A549 (cell line): ENCODE measurements around the gene NPLOC4. TPM values are rescaled to one million over a fixed set of nuclear protein-coding genes. Genes with fewer than 3 reads are reported as not detected.

Experiments used
- ATAC-seq, 2 experiments: fragments of 200-7000 bp in 1 of 2; fragments of >200 bp in 1 of 2; cut with Nextera tagmentation in 1 of 2; cut with Tn5 transposase in 1 of 2; 3 replicates each; pipeline versions ENCODE4 v1.8.0 to v1.9.1; 2018 to 2020; ENCODE audit warnings: mild to moderate bottlenecking in 1 of 2, moderate library complexity in 1 of 2
- CTCF ChIA-PET: fragments of 300-600 bp; sonication (Branson Sonifier 250); formaldehyde crosslinking; extraction: SDS; loops from one replicate; lab custom pipeline; 2021; ENCODE audit warnings: antibody characterized with exemption, inconsistent platforms; lab: Yijun Ruan, JAX
- POLR2A ChIA-PET: fragments of 350-600 bp; formaldehyde crosslinking; extraction: SDS; loops from one replicate; lab custom pipeline; 2021; ENCODE audit warnings: antibody characterized with exemption, inconsistent platforms; lab: Yijun Ruan, JAX
- DNase-seq, 2 experiments: peaks; one replicate each; pipeline versions ENCODE4 v3.0.0 to v3.0.0-alpha.2; 2011 to 2016; ENCODE audit warnings: low read depth in 1 of 2, low spot score in 1 of 2
- FAIRE-seq: peaks from 2 replicates; lab custom pipeline; 2011; peaks lifted over from hg19 to GRCh38; lab: Jason Lieb, UNC
- H3K27ac ChIP-seq, 2 experiments: fragments of >200 bp; sonication (Bioruptor Twin); formaldehyde crosslinking; 3 replicates each; pipeline ENCODE4 v1.5.1; 2016 to 2017
- H3K4me1 ChIP-seq: fragments of >200 bp; sonication (Bioruptor Twin); formaldehyde crosslinking; 3 replicates; pipeline ENCODE4 v1.6.1; 2016
- H3K4me2 ChIP-seq: fragments of >200 bp; sonication (Bioruptor Twin); formaldehyde crosslinking; 3 replicates; pipeline ENCODE4 v1.6.1; 2016
- H3K4me3 ChIP-seq: fragments of >200 bp; sonication (Bioruptor Twin); formaldehyde crosslinking; 3 replicates; pipeline ENCODE4 v1.5.1; 2016
- H3K9me3 ChIP-seq: fragments of >200 bp; sonication (Bioruptor Twin); formaldehyde crosslinking; 3 replicates; pipeline ENCODE4 v1.6.1; 2016
- EHF ChIP-seq: fragments of 250-450 bp; sonication (Bioruptor Pico); IDR thresholded peaks from 2 replicates; pipeline ENCODE4 v1.5.0; 2020; ENCODE audit warnings: mild to moderate bottlenecking
- EHMT2 ChIP-seq: fragments of 200-600 bp; sonication (generic); IDR thresholded peaks from 2 replicates; pipeline ENCODE4 v1.6.1; 2016; ENCODE audit warnings: antibody characterized with exemption, low read depth, mild to moderate bottlenecking, moderate library complexity
- EP300 ChIP-seq, 2 experiments: fragments of >200 bp; sonication (Bioruptor Twin); formaldehyde crosslinking; IDR thresholded peaks; 2 replicates in 1 of 2; 3 replicates in 1 of 2; pipeline ENCODE4 v1.6.1; 2016 to 2017
- FOSB ChIP-seq: fragments of 250-450 bp; sonication (Bioruptor Pico); IDR thresholded peaks from 2 replicates; pipeline ENCODE4 v1.5.0; 2020; ENCODE audit warnings: mild to moderate bottlenecking, moderate library complexity
- GATA3 ChIP-seq: IDR thresholded peaks from 2 replicates; pipeline ENCODE4 v1.6.1; 2012; ENCODE audit warnings: borderline replicate concordance
- HOXA7 ChIP-seq: fragments of 250-450 bp; sonication (Bioruptor Pico); IDR thresholded peaks from 2 replicates; pipeline ENCODE4 v1.5.0; 2020; ENCODE audit warnings: mild to moderate bottlenecking, moderate library complexity
- HOXB13 ChIP-seq: fragments of 250-450 bp; sonication (Bioruptor Pico); IDR thresholded peaks from 2 replicates; pipeline ENCODE4 v1.5.0; 2020; ENCODE audit warnings: low read depth, mild to moderate bottlenecking, moderate library complexity
- HOXB5 ChIP-seq: fragments of 250-450 bp; sonication (Bioruptor Pico); IDR thresholded peaks from 2 replicates; pipeline ENCODE4 v1.5.0; 2020; ENCODE audit warnings: mild to moderate bottlenecking, moderate library complexity
- JUN ChIP-seq, 2 experiments: fragments of >200 bp; sonication (Bioruptor Twin); formaldehyde crosslinking; IDR thresholded peaks; 2 replicates in 1 of 2; 3 replicates in 1 of 2; pipeline ENCODE4 v1.6.1; 2016 to 2017
- JUNB ChIP-seq: fragments of >200 bp; sonication (Bioruptor Twin); formaldehyde crosslinking; IDR thresholded peaks from 2 replicates; pipeline ENCODE4 v1.6.1; 2016
- KDM1A ChIP-seq: fragments of 200-600 bp; sonication (generic); IDR thresholded peaks from 2 replicates; pipeline ENCODE4 v1.6.1; 2016; ENCODE audit warnings: low read depth, mild to moderate bottlenecking
- MAFK ChIP-seq: fragments of 450-650 bp; IDR thresholded peaks from 2 replicates; pipeline ENCODE4 v1.6.1; 2014; ENCODE audit not compliant: partially characterized antibody
- MAZ ChIP-seq: fragments of 150-350 bp; IDR thresholded peaks from 2 replicates; pipeline ENCODE4 v1.6.1; 2014; ENCODE audit warnings: antibody characterized with exemption, low read depth, low read length, borderline replicate concordance
- PBX3 ChIP-seq: IDR thresholded peaks from 2 replicates; pipeline ENCODE4 v1.6.1; 2012
- PHF8 ChIP-seq: fragments of 200-600 bp; sonication (generic); IDR thresholded peaks from 2 replicates; pipeline ENCODE4 v1.6.1; 2016; ENCODE audit warnings: low read depth, mild to moderate bottlenecking, antibody characterized with exemption, moderate library complexity, borderline replicate concordance
- POLR2A ChIP-seq: IDR thresholded peaks from 2 replicates; pipeline ENCODE4 v1.6.1; 2012; ENCODE audit warnings: mild to moderate bottlenecking, low read length
- RARB ChIP-seq: fragments of 250-450 bp; sonication (Bioruptor Pico); IDR thresholded peaks from 2 replicates; pipeline ENCODE4 v1.8.0; 2021; ENCODE audit warnings: mild to moderate bottlenecking, moderate library complexity
- RCOR1 ChIP-seq: fragments of 150-350 bp; IDR thresholded peaks from 2 replicates; pipeline ENCODE4 v1.6.1; 2014; ENCODE audit warnings: antibody characterized with exemption, low read length, low read depth
- RFX5 ChIP-seq: fragments of 450-650 bp; IDR thresholded peaks from 2 replicates; pipeline ENCODE4 v1.7.1; 2014; ENCODE audit warnings: antibody characterized with exemption, mild to moderate bottlenecking, moderate library complexity
- TFCP2L1 ChIP-seq: fragments of 250-450 bp; sonication (Bioruptor Pico); IDR thresholded peaks from 2 replicates; pipeline ENCODE4 v1.5.0; 2021; ENCODE audit warnings: mild to moderate bottlenecking
- ZSCAN20 ChIP-seq: fragments of 250-450 bp; sonication (Bioruptor Pico); IDR thresholded peaks from 2 replicates; pipeline ENCODE4 v1.8.0; 2022; ENCODE audit warnings: mild to moderate bottlenecking, moderate library complexity
- WGBS: methylation state at CpG from one replicate; pipeline ENCODE4 v1.1.6; 2017; ENCODE audit errors: missing lambda C conversion rate; 5-methylcytosine and 5-hydroxymethylcytosine counted together
- polyA plus RNA-seq, 4 experiments: library from polyadenylated mRNA; depleted of rRNA in 3 of 4; stranded (reverse); fragments of >200 nt; fragmentation: RNase III in 1 of 4; extraction: RNeasy Plus Mini Kit Qiagen cat#74134 plus additional on column Dnase treatment in 1 of 4; gene quantifications; 2 replicates in 3 of 4; 3 replicates in 1 of 4; pipeline ENCODE4 v1.2.3, GENCODE V29; 2011 to 2017
- TF ChIP-seq, protein P1 (sequence below): fragments of >200 bp; sonication (Bioruptor Twin); formaldehyde crosslinking; IDR thresholded peaks from 3 replicates; pipeline ENCODE4 v1.6.1; 2016

The NPLOC4 gene
- polyA plus RNA-seq, 2 of the 4 experiments (the other 2 are of a cell fraction): 98.5 to 101 TPM

GRCh38 chr17:81655378-81656117, 18.6 kb upstream of the NPLOC4 start:
- ChIA-PET POLR2A (interaction anchor here (1.0 to 1.4 kb wide), 2 partner anchors 11 to 19 kb away, joined by 3 read pairs; partner anchors contain the start of genes CCDC137, NPLOC4 and TSPAN10), CTCF (interaction anchor here (0.8 to 3.4 kb wide), 7 partner anchors 10 to 54 kb away, joined by 3 to 17 read pairs (median 4); no protein-coding TSS in a partner anchor)
- ATAC-seq (peak in 1 of 2 experiments; percentile 4; a peak in 1 of 6 replicates), FAIRE-seq (no peak), DNase-seq (no peak)
- no peak overlapping the region for H3K4me3 ChIP-seq
- no peak overlapping the region for H3K4me2 ChIP-seq
- no peaks in the 10 kb centered on the region for H3K9me3 ChIP-seq
- TF ChIP-seq GATA3 (no peak), RFX5 (no peak), TFCP2L1 (CRISPR knock-in tag) (no peak), RARB (CRISPR knock-in tag) (no peak), KDM1A (no peak), JUNB (no peak), EP300 (IDR thresholded peaks at IDR 0.05) (no peak), FOSB (CRISPR knock-in tag) (no peak), JUN (IDR thresholded peaks at IDR 0.05) (no peak), ZSCAN20 (no peak), HOXB5 (CRISPR knock-in tag) (no peak), MAZ (no peak), EHF (CRISPR knock-in tag) (no peak)
- TF ChIP-seq, protein P1, sequence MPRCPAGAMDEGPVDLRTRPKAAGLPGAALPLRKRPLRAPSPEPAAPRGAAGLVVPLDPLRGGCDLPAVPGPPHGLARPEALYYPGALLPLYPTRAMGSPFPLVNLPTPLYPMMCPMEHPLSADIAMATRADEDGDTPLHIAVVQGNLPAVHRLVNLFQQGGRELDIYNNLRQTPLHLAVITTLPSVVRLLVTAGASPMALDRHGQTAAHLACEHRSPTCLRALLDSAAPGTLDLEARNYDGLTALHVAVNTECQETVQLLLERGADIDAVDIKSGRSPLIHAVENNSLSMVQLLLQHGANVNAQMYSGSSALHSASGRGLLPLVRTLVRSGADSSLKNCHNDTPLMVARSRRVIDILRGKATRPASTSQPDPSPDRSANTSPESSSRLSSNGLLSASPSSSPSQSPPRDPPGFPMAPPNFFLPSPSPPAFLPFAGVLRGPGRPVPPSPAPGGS: no peak
- H3K4me1 ChIP-seq: peaks cover 14% of the 10 kb centered on the region
- peak overlapping the region in 1 of 2 experiments; percentile 2; a peak in 1 of 6 replicates for H3K27ac ChIP-seq
- WGBS: 85% methylated on average over 18 of the region's 18 CpGs

- TF ChIP-seq JUNB (no peak), RARB (CRISPR knock-in tag) (no peak), MAFK (no peak), POLR2A (no peak), HOXA7 (CRISPR knock-in tag) (no peak), KDM1A (no peak), EHMT2 (no peak), HOXB13 (no peak), GATA3 (no peak), PBX3 (no peak), PHF8 (no peak), RCOR1 (no peak)
- TF ChIP-seq, protein P1: no peak
- H3K27ac ChIP-seq: no peak overlapping the region
- no peak overlapping the region for H3K4me3 ChIP-seq
- no peak for DNase-seq
- WGBS: 85% methylated on average over 27 of the region's 27 CpGs
- no peak for FAIRE-seq
- POLR2A ChIA-PET: interaction anchor here (1.0 kb wide), 1 partner anchor 13 kb away, joined by 4 read pairs; the partner anchor contains the start of genes CCDC137 and OXLD1
- H3K9me3 ChIP-seq: no peaks in the 10 kb centered on the region
- ATAC-seq: no peak
- H3K4me1 ChIP-seq: peaks cover 14% of the 10 kb centered on the region
- no peak overlapping the region for H3K4me2 ChIP-seq
- CTCF ChIA-PET: interaction anchor here (1.1 to 1.4 kb wide), 2 partner anchors 13 to 53 kb away, joined by 3 to 8 read pairs; no protein-coding TSS in a partner anchor
Measured at GRCh38 chr17:81652906-81653771, 16.2 kb upstream of the NPLOC4 start.
